Lower lobe of right lung (tissue), 2 donors: ENCODE data around the gene MTCL1. TPM values are rescaled to one million over a fixed set of nuclear protein-coding genes. Genes with fewer than 3 reads are reported as not detected.

Source experiments
- ATAC-seq, 2 donors: fragments of 200-7000 bp; cut with Tn5 transposase; one replicate each; pipeline ENCODE4 v1.9.1; 2020 to 2022; ENCODE audit warnings: mild to moderate bottlenecking in 2 of 2, moderate library complexity in 2 of 2
- DNase-seq: peaks from one replicate; pipeline ENCODE4 v3.0.0-alpha.2; 2020
- H3K27ac ChIP-seq: fragments of 200-600 bp; one replicate; pipeline ENCODE4 v1.8.0; 2022
- H3K27me3 ChIP-seq: fragments of 200-600 bp; one replicate; pipeline ENCODE4 v1.8.0; 2022; ENCODE audit warnings: low read depth
- H3K36me3 ChIP-seq: fragments of 200-600 bp; one replicate; pipeline ENCODE4 v1.8.0; 2022; ENCODE audit warnings: mild to moderate bottlenecking
- H3K4me1 ChIP-seq: fragments of 200-600 bp; one replicate; pipeline ENCODE4 v1.8.0; 2022
- H3K4me3 ChIP-seq: fragments of 200-600 bp; one replicate; pipeline ENCODE4 v1.8.0; 2022; ENCODE audit warnings: mild to moderate bottlenecking
- H3K9me3 ChIP-seq: fragments of 200-600 bp; one replicate; pipeline ENCODE4 v1.8.0; 2022
- intact Hi-C: fragments of 100-400 bp; cut with DNase I; formaldehyde crosslinking; loops from one replicate; pipeline ENCODE4 v1.11.0; 2022
- total RNA-seq: library from RNA; stranded (reverse); fragmentation: NEBNext Ultra II Directional; extraction: Animal tissue kit (Norgen Biotek cat#: 25700); gene quantifications from one replicate; pipeline ENCODE4 v1.2.1, GENCODE V29; 2021
- TF ChIP-seq, protein P1 (sequence below): fragments of 200-600 bp; IDR thresholded peaks from one replicate; pipeline ENCODE4 v1.8.0; 2022; ENCODE audit warnings: antibody characterized with exemption, mild to moderate bottlenecking
- donor health status: DM: no; HTN: yes; CAD: no; lungs with severe emphysema.

Gene MTCL1
- total RNA-seq, 1 donor from 2014 or later = 7.9 TPM

GRCh38 chr18:8871489-8871888, 166.1 kb downstream of the MTCL1 start:
- ATAC-seq = no peak
- TF ChIP-seq, protein P1, sequence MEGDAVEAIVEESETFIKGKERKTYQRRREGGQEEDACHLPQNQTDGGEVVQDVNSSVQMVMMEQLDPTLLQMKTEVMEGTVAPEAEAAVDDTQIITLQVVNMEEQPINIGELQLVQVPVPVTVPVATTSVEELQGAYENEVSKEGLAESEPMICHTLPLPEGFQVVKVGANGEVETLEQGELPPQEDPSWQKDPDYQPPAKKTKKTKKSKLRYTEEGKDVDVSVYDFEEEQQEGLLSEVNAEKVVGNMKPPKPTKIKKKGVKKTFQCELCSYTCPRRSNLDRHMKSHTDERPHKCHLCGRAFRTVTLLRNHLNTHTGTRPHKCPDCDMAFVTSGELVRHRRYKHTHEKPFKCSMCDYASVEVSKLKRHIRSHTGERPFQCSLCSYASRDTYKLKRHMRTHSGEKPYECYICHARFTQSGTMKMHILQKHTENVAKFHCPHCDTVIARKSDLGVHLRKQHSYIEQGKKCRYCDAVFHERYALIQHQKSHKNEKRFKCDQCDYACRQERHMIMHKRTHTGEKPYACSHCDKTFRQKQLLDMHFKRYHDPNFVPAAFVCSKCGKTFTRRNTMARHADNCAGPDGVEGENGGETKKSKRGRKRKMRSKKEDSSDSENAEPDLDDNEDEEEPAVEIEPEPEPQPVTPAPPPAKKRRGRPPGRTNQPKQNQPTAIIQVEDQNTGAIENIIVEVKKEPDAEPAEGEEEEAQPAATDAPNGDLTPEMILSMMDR = no peak
- DNase-seq = no peak

DNA sequence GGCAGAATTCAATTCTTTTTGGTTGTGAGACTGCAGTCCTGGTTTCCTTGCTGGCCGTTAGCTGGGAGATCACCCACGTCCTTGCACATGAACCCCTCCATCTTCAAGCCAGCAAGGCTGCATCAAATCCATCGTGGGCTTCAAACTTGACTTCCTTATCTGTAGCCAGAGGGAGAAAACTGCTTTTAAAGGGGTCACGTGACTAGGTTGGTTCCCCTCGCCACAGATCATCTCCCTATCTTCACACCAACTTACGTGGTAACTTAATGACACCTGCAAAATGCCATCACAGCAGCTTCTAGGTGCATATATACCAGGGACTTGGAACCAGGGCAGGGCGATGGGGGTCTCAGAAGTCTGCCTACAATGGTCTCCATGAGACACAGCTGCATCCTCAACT, 169.5 kb downstream of the MTCL1 start:
- H3K27me3 ChIP-seq = no peaks in the 10 kb centered on the region
- DNase-seq = no peak
- no peak overlapping the region for H3K4me3 ChIP-seq
- H3K4me1 ChIP-seq = no peaks in the 10 kb centered on the region
- no peak overlapping the region for H3K27ac ChIP-seq
- intact Hi-C loops = no loop called here
- H3K9me3 ChIP-seq = no peaks in the 10 kb centered on the region
- TF ChIP-seq, protein P1 = no peak
- H3K36me3 ChIP-seq = no peaks in the 10 kb centered on the region
- no peak for ATAC-seq

More at GRCh38 chr18:8871489-8871888, 166.1 kb downstream of the MTCL1 start:
- H3K4me3 ChIP-seq = no peak overlapping the region
- no peaks in the 10 kb centered on the region for H3K36me3 ChIP-seq
- intact Hi-C loops = no loop called here
- H3K9me3 ChIP-seq = no peaks in the 10 kb centered on the region
- no peak overlapping the region for H3K27ac ChIP-seq
- no peaks in the 10 kb centered on the region for H3K27me3 ChIP-seq
- H3K4me1 ChIP-seq = no peaks in the 10 kb centered on the region

- Histone ChIP-seq H3K27me3 (no peaks in the 10 kb centered on the region), H3K36me3 (no peaks in the 10 kb centered on the region), H3K4me1 (no peaks in the 10 kb centered on the region), H3K27ac (no peak overlapping the region), H3K9me3 (no peaks in the 10 kb centered on the region), H3K4me3 (no peak overlapping the region)
- intact Hi-C loops = no loop called here
- DNase-seq (no peak), ATAC-seq (no peak)
- TF ChIP-seq, protein P1 = no peak
These were observed 171.5 kb downstream of the MTCL1 start for GRCh38 chr18:8876887-8877286.

DNA sequence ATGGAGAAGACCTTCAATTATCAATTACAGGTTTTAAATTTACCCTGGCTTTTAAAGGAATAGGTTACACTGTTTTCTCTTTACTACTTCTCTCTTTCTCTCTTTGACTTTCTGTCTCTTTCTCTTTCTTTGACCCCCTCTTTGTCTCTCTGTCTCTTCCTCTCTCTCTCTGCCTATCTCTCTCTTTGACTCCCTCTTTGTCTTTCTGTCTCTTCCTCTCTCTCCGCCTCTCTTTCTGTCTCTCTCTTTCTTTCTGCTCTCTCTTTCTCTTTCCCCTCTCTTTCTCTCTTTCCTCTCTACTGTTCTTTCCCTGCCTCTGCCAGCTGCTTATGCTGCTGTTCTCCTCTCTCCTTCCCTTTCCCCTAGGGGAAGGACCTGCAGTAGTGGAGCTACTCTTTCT, 175.7 kb downstream of the MTCL1 start:
- DNase-seq (no peak), ATAC-seq (no peak)
- TF ChIP-seq, protein P1 = no peak
- H3K27me3 ChIP-seq = no peaks in the 10 kb centered on the region
- H3K4me3 ChIP-seq = no peak overlapping the region
- H3K9me3 ChIP-seq = peaks cover 13% of the 10 kb centered on the region
- H3K4me1 ChIP-seq = no peaks in the 10 kb centered on the region
- intact Hi-C loops = no loop called here
- H3K27ac ChIP-seq = no peak overlapping the region
- H3K36me3 ChIP-seq = no peaks in the 10 kb centered on the region

Other genes starting within 250 kb of the MTCL1 start
- 50.2 TPM for gene RAB12, start 96.1 kb upstream of the MTCL1 start, total RNA-seq